SH-SY5Y (cell line): ENCODE measurements around the gene ABCC4.

ENCODE experiments used
- GATA2 ChIP-seq: IDR thresholded peaks from 2 replicates; pipeline ENCODE4 v1.6.1; 2011; ENCODE audit warnings: mild to moderate bottlenecking, low read depth, low read length
- GATA3 ChIP-seq: IDR thresholded peaks from 2 replicates; pipeline ENCODE4 v1.6.1; 2011; ENCODE audit warnings: low read depth, mild to moderate bottlenecking, low read length, moderate library complexity

GRCh38 chr13:94987081-94987480, 314.2 kb downstream of the ABCC4 start:
- TF ChIP-seq GATA3 (no peak), GATA2 (no peak)
